MM.1S (cell line): ENCODE measurements around the gene NDP.

Experiments
- DNase-seq: peaks from one replicate; pipeline ENCODE4 v3.0.0-alpha.2; 2015
- H2AFZ ChIP-seq: fragments of 300-600 bp; sonication (generic); 2 replicates; pipeline ENCODE4 v1.6.0; 2016; ENCODE audit warnings: antibody characterized with exemption, low read length
- H3F3A ChIP-seq: fragments of 300-600 bp; sonication (generic); 2 replicates; pipeline ENCODE4 v1.6.1; 2016; ENCODE audit warnings: mild to moderate bottlenecking, antibody characterized with exemption, low read length, moderate library complexity, mixed read lengths; ENCODE audit not compliant: insufficient read depth
- H3K27ac ChIP-seq: fragments of 300-600 bp; sonication (generic); 2 replicates; pipeline ENCODE4 v1.5.1; 2016; ENCODE audit warnings: mild to moderate bottlenecking, low read length
- H3K27me3 ChIP-seq: fragments of 300-600 bp; sonication (generic); replicated peaks from 2 replicates; pipeline ENCODE4 v1.6.0; 2016; ENCODE audit warnings: low read length; ENCODE audit not compliant: insufficient read depth
- H3K36me3 ChIP-seq: fragments of 300-600 bp; sonication (generic); replicated peaks from 2 replicates; pipeline ENCODE4 v1.6.1; 2016; ENCODE audit warnings: mild to moderate bottlenecking, low read length, mixed read lengths; ENCODE audit not compliant: insufficient read depth
- H3K4me1 ChIP-seq: fragments of 300-600 bp; sonication (generic); 2 replicates; pipeline ENCODE4 v1.6.1; 2016; ENCODE audit warnings: low read length, mixed read lengths
- H3K4me2 ChIP-seq: fragments of 300-600 bp; sonication (generic); 2 replicates; pipeline ENCODE4 v1.6.0; 2016; ENCODE audit warnings: low read depth, low read length
- H3K4me3 ChIP-seq: fragments of 300-600 bp; sonication (generic); 2 replicates; pipeline ENCODE4 v1.5.1; 2016; ENCODE audit warnings: low read length, mixed read lengths
- H3K79me2 ChIP-seq: fragments of 300-600 bp; sonication (generic); 2 replicates; pipeline ENCODE4 v1.6.1; 2016; ENCODE audit warnings: mixed run types, low read length, mixed read lengths
- H3K9ac ChIP-seq: fragments of 300-600 bp; sonication (generic); 2 replicates; pipeline ENCODE4 v1.6.1; 2016; ENCODE audit warnings: low read length, mixed read lengths
- H3K9me2 ChIP-seq: fragments of 300-600 bp; sonication (generic); replicated peaks from 2 replicates; pipeline ENCODE4 v1.6.1; 2016; ENCODE audit warnings: mild to moderate bottlenecking, low read length, mixed read lengths; ENCODE audit not compliant: insufficient read depth
- H3K9me3 ChIP-seq: fragments of 300-600 bp; sonication (generic); replicated peaks from 2 replicates; pipeline ENCODE4 v1.6.1; 2016; ENCODE audit warnings: mild to moderate bottlenecking, low read length, mixed read lengths; ENCODE audit not compliant: insufficient read depth
- H4K20me1 ChIP-seq: fragments of 300-600 bp; sonication (generic); 2 replicates; pipeline ENCODE4 v1.6.1; 2016; ENCODE audit warnings: mild to moderate bottlenecking, low read length, moderate library complexity, mixed read lengths; ENCODE audit not compliant: insufficient read depth
- EZH2 ChIP-seq: fragments of 300-600 bp; sonication (generic); optimal IDR thresholded peaks from 2 replicates; pipeline ENCODE3; 2017; ENCODE audit warnings: low read depth, mild to moderate bottlenecking, antibody characterized with exemption, low read length, mixed read lengths
- EZH2phosphoT487 ChIP-seq: fragments of 300-600 bp; sonication (generic); IDR thresholded peaks from 2 replicates; pipeline ENCODE4 v1.6.1; 2018; ENCODE audit warnings: antibody characterized with exemption, low read length
- TF ChIP-seq, protein P1 (sequence below): fragments of 300-600 bp; sonication (generic); IDR thresholded peaks from 2 replicates; pipeline ENCODE4 v1.5.1; 2016; ENCODE audit warnings: antibody characterized with exemption, low read length, mixed read lengths

NDP gene

GRCh38 chrX:44006081-44006480, 32.9 kb upstream of the NDP start:
- Histone ChIP-seq H3K4me1 (no peaks in the 10 kb centered on the region), H3K27ac (no peak overlapping the region), H3K9me3 (no peaks in the 10 kb centered on the region), H3K36me3 (no peaks in the 10 kb centered on the region), H4K20me1 (no peaks in the 10 kb centered on the region), H3K4me3 (no peak overlapping the region), H3F3A (no peaks in the 10 kb centered on the region), H3K4me2 (no peak overlapping the region), H3K9me2 (no peaks in the 10 kb centered on the region), H3K27me3 (no peaks in the 10 kb centered on the region), H2AFZ (no peak overlapping the region), H3K79me2 (no peaks in the 10 kb centered on the region), H3K9ac (no peak overlapping the region)
- TF ChIP-seq EZH2phosphoT487 (no peak), EZH2 (no peak)
- TF ChIP-seq, protein P1, sequence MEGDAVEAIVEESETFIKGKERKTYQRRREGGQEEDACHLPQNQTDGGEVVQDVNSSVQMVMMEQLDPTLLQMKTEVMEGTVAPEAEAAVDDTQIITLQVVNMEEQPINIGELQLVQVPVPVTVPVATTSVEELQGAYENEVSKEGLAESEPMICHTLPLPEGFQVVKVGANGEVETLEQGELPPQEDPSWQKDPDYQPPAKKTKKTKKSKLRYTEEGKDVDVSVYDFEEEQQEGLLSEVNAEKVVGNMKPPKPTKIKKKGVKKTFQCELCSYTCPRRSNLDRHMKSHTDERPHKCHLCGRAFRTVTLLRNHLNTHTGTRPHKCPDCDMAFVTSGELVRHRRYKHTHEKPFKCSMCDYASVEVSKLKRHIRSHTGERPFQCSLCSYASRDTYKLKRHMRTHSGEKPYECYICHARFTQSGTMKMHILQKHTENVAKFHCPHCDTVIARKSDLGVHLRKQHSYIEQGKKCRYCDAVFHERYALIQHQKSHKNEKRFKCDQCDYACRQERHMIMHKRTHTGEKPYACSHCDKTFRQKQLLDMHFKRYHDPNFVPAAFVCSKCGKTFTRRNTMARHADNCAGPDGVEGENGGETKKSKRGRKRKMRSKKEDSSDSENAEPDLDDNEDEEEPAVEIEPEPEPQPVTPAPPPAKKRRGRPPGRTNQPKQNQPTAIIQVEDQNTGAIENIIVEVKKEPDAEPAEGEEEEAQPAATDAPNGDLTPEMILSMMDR = no peak
- DNase-seq = no peak

- Histone ChIP-seq H4K20me1 (no peaks in the 10 kb centered on the region), H3K27me3 (no peaks in the 10 kb centered on the region), H3K4me1 (no peaks in the 10 kb centered on the region), H3K4me3 (no peak overlapping the region), H3K4me2 (no peak overlapping the region), H3K79me2 (no peaks in the 10 kb centered on the region), H3K36me3 (no peaks in the 10 kb centered on the region), H3K9me3 (no peaks in the 10 kb centered on the region), H3K9ac (no peak overlapping the region), H3K27ac (no peak overlapping the region), H3F3A (no peaks in the 10 kb centered on the region), H2AFZ (no peak overlapping the region), H3K9me2 (no peaks in the 10 kb centered on the region)
- DNase-seq = no peak
- no peak for TF ChIP-seq EZH2phosphoT487
- TF ChIP-seq EZH2 = no peak
- TF ChIP-seq, protein P1 = no peak
Measured at GRCh38 chrX:44003975-44004374, 30.8 kb upstream of the NDP start.

- H3K27me3 ChIP-seq = no peaks in the 10 kb centered on the region
- DNase-seq = no peak
- TF ChIP-seq, protein P1 = no peak
- TF ChIP-seq EZH2 (no peak), EZH2phosphoT487 (no peak)
- H3K9me3 ChIP-seq = no peaks in the 10 kb centered on the region
- H3K4me2 ChIP-seq = no peak overlapping the region
- H3K27ac ChIP-seq = no peak overlapping the region
- no peaks in the 10 kb centered on the region for H3K9me2 ChIP-seq
- H3K4me3 ChIP-seq = no peak overlapping the region
- no peaks in the 10 kb centered on the region for H4K20me1 ChIP-seq
- H3K9ac ChIP-seq = no peak overlapping the region
- H2AFZ ChIP-seq = no peak overlapping the region
- no peaks in the 10 kb centered on the region for H3K36me3 ChIP-seq
- H3F3A ChIP-seq = no peaks in the 10 kb centered on the region
- H3K79me2 ChIP-seq = no peaks in the 10 kb centered on the region
- no peaks in the 10 kb centered on the region for H3K4me1 ChIP-seq
Measured at GRCh38 chrX:44002567-44002966, 29.4 kb upstream of the NDP start.

- H3K27me3 ChIP-seq = no peaks in the 10 kb centered on the region
- no peak overlapping the region for H3K9ac ChIP-seq
- no peak overlapping the region for H3K4me3 ChIP-seq
- H3K4me1 ChIP-seq = no peaks in the 10 kb centered on the region
- H3K9me3 ChIP-seq = no peaks in the 10 kb centered on the region
- no peaks in the 10 kb centered on the region for H3F3A ChIP-seq
- H3K79me2 ChIP-seq = no peaks in the 10 kb centered on the region
- no peak for DNase-seq
- no peak overlapping the region for H2AFZ ChIP-seq
- H3K36me3 ChIP-seq = no peaks in the 10 kb centered on the region
- no peaks in the 10 kb centered on the region for H4K20me1 ChIP-seq
- TF ChIP-seq EZH2 (no peak), EZH2phosphoT487 (no peak)
- H3K9me2 ChIP-seq = no peaks in the 10 kb centered on the region
- H3K4me2 ChIP-seq = no peak overlapping the region
- no peak overlapping the region for H3K27ac ChIP-seq
Measured at GRCh38 chrX:43998374-43998773, 25.2 kb upstream of the NDP start.
